G401.6 (cell line): ENCODE results near the gene SIGLEC6.
"Not testable (repeated sequence)": the region's sequence is repeated elsewhere in the genome, so short reads cannot be mapped to it uniquely, and the experiment has no call there.

Experiments
- FAIRE-seq: peaks from 2 replicates; lab custom pipeline; 2012; peaks lifted over from hg19 to GRCh38; lab: Jason Lieb, UNC

The SIGLEC6 gene

DNA sequence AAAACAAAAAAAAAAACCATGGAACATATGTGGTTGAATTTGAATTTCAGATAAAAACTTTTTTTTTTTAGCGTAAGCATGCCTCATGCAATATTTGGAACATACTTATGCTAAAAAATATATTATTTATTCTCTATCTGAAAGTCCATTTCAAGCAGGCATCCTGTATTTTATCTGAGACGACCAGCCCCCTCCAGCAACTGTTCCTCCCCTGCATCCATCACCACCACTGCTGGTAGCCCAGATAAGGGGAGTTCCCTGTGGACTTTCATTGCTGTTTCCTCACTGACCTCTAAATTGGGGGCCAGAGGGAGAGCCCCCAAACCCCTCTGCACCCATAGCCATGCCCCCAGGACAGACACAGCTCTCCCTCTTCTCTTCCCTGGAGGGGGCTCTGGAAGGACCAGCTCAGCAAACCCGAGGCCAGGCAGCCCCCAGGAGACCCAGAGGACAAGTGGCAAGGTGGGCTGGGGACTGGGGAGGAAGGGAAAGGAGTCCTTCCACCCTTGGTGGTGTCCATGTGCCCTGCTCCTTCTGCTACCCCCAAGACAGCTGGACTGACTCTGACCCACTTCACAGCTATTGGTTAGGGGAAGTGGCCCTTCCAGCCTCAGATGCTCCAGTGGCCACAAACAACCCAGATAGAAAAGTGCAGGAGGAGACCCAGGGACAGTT is 23.3 kb downstream of the SIGLEC6 start:
- FAIRE-seq: no peak

DNA sequence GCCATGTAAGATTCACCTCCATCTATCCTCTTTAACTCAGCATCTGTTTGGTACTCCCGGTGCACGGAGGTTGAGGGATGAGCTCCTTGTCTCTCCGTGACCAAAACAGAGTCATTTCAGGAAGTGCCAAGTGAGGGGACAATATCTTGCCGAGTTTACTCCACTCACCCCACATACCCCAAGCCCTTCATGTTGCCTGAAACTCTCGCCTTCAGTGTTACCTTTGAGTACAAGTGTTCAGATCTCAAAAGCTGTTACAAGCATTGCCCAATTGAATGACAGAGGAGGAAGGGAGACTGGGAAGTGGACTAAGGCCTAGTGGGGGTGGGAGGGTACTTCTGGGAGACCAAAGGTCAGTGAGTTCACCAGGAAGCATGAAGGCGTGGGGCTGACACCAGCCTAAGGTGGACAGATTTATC is 23.8 kb downstream of the SIGLEC6 start:
- no peak for FAIRE-seq

DNA sequence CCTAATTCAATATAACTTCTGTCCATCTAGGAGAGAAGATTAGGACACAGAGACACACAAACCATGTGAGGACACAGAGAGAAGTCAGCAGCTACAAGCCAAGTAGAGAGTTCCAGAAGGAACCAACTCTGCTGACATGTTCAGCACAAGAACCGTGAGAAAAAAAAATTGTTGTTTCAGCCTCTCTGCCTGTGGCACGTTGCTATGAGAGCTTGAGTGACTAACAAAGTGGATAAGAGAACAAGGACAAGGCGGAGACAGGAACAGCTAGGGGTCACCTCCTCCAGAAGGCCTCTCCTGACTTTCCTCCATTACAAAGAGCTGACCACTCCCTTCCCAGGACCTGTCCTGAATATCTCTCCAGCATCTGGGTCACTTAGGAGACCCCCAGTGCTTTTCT is 24.3 kb downstream of the SIGLEC6 start:
- FAIRE-seq: no peak

DNA sequence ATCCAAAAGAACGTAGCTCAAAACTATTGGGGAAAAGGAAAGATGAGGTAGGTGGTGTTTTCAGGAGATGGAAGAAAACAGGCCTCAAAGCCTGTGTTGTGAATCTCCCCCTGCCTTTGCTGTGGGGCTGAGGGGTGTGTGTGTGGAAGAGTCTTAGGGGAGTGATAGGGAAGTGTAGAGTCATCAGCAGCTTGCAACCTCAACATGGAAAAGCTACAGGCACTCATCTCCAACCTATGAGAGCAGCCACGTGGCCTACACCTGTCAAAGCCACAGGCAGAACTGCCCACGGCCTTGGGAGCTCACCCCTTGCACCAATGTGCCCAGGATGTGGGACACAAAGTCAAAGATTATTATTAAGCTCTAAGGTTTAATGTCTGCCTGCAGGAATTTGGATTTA is 25.6 kb downstream of the SIGLEC6 start:
- FAIRE-seq: no peak

DNA sequence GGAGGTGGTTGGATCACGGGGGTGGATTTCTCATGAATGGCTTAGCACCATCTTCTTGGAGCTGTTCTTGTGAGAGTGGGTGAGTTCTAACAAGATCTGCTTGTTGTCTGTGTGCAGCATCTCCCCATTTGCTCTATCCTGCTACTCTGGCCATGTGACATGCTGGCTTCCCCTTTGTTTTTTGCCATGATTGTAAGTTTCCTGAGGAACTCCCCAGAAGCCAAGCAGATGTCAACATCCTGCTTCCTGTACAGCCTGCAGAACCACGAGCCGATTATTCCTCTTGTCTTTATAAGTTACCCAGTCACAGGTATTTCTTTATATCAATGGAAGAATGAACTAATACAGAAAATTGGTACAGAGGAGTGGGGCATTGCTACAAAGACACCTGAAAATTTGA is 27.6 kb downstream of the SIGLEC6 start:
- no peak for FAIRE-seq

DNA sequence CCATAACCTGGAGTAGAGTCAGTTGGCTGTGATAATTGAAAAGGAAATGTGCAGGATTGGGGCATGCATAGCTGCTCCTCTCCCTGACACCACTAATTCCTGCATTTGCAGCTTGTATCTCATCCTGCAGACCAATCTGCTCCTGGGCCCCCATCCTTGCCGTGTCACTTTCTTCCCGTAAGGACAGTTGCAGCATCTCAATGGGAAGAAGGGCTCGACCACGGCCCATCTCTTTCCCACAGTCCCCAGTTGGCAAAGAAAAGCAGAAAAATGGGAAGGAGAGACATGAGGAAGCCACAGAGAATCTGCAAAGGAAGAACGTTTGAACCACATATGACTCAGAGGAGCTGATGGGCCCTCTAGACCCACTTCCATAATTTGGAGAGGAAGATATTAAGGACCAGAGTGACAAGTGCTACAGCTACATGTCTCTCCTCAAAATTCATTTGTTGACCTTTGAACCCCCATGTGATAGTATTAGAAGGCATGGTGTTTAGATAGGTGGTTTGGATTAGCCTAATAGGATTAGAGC is 28.1 kb downstream of the SIGLEC6 start:
- no peak for FAIRE-seq

DNA sequence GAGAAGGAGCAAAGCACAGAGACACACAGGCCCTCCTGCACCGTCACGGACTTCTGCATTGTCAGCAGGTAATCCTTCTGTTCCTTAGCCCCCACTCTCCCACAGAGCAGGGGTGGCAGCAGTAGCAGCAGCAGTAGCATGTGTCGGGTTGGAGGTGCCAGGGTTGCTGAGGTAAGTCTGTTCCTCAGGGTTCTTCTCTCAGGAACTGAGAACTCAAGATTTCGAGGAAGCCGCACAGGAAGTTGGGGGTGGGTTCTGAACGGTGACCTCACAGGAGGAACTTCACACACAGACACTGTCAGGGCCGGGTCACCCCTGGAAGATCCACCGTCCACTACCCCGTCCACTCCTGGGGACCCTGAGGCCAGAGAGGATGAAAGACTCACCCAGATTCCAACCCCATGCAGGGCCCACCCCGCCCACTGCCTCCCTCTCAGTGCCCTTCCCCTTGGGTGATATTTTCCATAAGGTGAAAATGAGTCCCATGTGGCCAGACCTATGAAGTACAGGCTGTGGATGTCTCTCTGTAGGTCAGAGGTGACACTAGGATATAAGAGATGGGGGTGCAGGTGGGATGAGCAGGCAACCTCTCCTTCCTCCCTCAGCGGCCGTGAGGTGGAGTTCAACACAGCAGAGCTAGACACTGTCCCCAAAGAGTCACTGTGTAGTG is 29.7 kb downstream of the SIGLEC6 start, which contains the start of gene SIGLEC12:
Gene SIGLEC12 (minus strand): TSS at position 207 of the 670 bp plus-strand sequence. CDS start 67 bp downstream, at position 140.
- no peak for FAIRE-seq

DNA sequence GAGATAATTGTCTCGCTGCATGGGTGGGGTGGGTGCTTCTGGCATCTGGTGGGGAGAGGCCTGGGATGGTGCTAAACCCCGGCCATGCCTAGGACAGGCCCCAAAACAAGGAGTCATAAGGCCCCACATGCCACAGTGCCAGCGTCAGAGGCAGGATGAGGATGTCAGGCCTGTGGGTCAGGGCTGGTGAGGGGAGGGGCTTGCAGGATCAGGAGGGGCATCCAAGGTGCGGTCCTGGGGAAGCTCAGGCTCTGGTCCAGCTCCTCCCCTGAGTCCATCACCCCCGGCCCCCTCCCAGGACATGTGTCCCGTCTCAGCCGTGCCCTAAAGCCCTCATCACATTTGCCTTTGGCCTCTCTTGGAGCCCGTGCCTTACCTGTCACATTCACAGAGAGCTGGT is 30.5 kb downstream of the SIGLEC6 start:
- not testable (repeated sequence) for FAIRE-seq

DNA sequence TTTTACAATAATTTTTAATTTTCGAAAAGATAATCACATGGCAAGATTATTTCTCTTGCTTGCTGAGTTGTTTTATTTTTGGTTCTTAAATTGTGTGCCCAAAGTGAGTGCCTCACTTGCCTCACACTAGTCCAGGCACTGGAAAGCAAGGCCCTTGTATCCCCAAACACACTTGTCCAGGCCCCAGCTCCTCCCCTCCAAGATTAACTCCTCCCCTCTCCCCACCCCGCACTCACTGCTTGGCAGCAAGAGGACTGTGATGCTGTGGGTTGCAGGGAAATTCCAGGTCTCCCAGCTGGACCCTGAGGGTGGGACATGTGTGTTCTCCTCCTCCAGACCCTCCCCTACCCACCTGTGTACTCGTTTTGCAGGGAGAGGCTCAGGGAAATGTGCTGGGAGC is 33.8 kb downstream of the SIGLEC6 start:
- FAIRE-seq: no peak

DNA sequence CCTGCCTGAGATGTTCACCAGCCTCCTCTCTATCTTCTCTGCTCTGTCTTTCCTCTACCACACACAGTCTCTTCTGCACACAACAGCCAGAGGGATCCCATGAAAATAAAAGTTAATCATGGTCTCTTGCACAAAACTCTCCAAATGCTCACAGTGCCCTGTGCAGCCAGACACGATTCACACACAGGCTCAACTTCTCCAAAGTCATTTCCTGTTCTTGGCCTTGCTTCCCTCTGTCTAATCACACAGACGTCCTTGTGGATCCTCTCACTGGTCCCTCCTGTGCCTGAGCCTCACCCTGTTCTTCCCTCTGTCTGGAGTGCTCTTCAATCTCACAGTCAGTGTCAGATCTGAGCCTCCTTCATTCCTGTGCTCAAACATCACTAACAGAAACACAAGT is 37.7 kb downstream of the SIGLEC6 start:
- no peak for FAIRE-seq

DNA sequence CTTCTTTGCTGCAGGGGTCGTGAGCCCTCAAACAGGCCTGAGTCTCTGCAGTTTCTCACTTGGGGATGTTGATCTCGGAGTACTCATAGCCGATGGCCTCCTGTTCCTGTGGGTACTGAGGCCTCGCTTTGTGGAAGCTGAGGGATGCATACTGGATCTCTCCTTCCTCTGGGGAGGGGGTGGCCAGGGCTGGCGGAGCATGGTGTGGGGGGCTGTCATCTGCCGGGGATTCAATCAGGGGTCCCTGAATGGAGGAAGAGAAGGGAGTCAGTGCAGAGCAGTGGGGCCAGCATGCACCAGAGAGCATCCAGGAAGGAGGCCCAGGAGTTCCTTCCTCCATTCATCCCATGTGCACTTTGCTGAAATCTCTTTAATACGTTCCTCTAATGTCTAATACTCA is 39.9 kb downstream of the SIGLEC6 start:
- FAIRE-seq: no peak

DNA sequence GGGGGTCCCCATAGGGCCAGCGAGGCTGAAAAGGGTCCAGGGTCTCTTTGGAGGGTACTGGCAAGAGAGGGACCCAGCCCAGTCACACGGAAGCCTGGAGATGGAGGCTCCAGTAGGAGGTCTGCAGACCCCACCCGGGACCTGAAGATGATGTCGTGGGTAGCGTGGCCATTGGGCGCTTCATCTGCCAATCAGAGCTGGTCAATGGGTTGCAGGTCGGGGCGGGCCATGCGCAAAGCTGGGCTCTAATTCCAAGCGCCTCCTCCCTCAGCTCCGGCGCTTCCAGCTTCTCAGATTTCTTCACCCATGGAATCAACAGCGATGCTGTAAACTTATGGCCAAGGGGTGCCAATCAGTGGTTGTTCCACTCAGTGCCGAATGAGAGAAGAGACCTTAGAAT is 40.8 kb downstream of the SIGLEC6 start:
- FAIRE-seq: no peak

DNA sequence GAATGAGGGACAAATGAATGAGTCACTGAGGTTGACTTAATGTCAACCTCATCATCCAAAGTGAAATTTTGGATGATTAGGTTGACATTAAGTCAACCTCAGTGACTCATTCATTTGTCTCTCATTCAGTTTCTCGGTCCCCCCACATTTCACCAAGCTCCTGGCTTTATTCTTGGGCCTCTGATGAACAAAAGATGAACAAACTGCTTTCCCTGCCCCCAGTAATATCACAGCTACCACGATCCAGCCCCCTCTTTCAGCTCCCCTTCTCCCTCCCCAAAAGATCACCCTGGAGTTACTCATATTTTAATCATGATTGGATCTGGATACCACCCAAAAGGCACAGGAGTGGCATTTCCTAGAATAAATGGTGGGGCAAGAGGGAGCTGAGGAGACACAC is 42.4 kb downstream of the SIGLEC6 start:
- no peak for FAIRE-seq

DNA sequence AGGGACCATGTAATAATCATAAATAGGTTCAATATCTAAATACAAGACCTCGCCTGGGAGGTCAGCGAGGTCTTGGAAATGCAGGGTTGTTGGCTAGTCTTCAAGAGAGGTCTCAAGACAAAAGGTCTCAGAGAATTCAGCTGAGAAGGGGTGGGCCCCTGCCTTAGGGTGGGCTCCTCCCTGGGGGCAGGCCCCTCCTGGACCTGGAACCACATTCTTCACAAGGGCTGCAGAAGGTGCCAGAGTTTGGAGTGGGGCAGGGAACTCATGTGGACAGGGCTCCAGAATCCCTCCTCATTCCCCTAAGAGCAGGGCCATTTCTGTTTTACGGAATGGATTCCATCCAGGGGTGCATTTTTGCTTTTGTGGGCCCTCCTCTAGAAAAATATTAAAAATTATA is 43.0 kb downstream of the SIGLEC6 start:
- no peak for FAIRE-seq

DNA sequence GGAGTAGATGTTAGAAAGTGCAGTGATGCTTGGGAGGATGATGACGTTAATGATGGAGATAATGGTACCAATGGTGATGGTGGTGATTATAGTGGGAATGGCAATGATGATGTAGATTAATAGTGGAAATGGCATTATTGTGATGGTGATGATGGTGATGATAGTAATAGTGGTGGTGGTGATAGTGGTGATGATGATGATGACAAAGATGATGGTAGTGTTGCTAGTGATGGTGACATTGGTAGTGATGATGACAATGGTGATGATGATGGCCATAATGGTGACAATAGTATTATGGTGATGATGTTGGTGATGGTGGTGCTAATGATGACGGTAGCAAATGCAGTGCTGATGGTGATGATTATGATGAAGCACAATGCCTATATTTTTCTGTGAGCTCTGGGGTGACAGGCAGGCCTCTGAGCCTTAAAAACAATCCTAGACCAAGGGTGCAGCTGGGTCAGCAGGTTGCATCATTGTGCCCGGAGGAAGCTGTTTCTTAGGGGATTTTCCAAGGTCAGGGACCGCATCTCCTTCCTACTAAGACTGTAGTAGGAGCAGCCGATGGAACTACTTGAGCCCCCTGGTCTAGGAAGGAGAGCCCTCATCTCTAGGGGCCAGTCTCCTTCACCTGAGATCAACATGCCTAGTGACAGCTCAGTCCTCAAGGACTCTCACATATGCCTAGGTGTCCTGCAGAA is 45.4 kb downstream of the SIGLEC6 start:
- no peak for FAIRE-seq

DNA sequence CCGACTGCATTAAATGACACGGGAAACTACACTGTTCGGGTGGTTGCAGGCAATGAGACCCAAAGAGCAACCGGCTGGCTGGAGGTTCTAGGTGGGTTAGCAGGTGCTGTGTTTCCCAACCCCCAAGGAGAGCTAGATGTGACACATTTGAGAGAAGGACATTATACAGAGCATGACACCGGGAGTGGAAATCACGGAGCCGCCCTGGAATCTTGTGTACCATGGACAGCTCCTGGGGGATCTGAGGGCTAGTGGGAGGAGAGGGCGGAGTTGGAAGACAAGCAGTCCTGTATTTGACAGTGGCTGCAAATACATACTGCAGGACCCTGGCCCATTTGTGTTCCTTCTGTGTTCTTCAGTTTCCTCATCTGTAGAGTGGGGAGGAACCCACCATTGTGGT is 50.9 kb downstream of the SIGLEC6 start:
- no peak for FAIRE-seq

DNA sequence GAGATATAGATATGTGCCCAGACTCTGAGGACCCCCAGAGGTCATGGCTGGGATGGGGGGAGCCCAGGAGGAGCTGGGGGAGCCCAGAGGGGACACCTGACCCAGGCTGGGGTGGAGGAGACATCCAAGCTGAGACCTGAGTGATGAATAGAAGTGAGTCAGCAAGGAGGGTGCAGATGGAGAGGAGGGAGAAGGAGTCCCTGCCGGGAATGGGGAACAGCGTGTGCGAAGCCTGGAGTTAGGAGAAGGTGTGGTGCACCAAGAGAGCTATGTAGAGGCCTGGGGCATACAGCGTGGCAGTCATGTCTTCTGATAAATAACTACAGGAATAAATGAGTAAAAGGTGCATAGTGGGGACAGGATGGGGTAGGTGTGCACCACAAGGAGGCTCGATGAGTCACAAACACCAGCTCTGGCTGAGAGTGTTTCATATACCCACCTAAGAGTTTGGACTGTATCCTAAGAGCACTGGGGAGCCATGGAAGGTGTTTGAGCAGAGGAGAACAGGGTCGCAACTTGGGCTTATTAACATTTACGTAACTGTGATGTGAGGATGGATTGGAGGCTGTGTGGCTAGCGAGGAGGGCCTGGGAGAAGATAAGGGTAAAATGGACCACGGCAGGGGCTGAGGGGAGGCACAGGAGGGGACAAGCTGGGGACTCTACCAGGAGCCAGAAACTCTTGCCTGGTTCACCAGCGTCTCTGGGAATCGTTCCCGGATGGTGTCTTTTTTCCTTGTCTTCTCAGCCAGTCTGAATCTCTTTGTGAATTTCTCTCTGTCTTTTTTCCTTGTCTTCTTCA is 51.7 kb downstream of the SIGLEC6 start:
- no peak for FAIRE-seq

DNA sequence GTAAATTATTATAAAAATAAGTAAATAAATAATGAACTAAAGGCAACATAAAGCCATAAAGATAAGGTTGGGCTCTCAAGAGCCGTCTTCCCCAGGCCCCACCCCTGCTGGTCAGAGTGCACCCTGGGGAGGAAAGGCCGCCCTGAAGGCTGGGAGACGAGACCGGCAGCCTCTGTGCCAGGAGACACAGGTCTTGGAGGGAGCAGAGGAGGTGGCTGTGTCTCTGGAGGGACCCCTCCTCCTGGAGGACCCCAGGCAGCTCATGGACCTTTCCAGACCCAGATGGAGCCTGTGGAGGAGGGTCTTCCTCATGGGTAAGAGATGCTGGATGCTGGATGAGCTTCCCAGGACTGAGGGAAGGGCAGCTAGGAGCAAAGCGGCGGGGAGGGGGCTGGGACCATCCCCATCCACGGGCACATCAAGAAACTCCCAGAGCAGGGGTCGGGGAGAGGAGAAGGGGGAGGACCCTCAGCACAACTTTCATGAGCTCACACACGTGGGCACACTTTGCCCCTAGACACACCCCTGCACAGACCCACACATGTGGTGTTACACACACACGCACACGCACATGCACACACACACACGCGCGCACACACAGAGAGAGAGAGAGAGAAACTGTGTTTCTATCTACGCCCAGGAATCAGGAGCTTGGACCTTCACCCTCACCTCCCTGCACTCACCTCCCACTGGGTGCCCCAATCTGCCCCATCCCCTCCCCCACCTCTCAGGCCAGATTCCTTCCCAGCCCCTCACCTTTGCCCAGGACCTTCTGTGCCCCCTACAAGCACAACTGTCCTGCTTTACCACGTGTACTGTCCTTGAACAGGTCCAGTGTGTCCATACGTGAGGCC is 52.9 kb downstream of the SIGLEC6 start, which contains the start of gene CEACAM18:
Gene CEACAM18 (plus strand): TSS at position 159 of the 854 bp plus-strand sequence.
- FAIRE-seq: no peak

DNA sequence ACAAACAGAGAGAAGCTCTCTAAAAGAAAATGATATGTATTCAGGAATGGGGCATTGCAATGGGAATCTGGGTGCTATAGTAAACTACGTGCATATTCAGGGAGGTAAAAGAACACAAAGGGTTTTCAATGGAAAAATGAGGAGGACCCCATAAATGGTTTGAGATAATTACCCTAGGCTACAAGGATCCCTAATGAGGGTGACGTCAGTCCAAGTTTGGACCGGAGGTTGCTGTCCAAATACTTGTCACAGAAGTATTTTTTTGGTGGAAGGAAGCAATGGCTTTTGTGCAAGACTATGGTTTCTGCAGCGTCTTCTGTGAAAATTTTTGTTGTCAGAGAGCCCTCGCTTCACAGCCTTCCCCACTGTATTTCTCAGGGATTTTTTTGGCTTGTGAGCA is 54.1 kb downstream of the SIGLEC6 start:
- FAIRE-seq: no peak

DNA sequence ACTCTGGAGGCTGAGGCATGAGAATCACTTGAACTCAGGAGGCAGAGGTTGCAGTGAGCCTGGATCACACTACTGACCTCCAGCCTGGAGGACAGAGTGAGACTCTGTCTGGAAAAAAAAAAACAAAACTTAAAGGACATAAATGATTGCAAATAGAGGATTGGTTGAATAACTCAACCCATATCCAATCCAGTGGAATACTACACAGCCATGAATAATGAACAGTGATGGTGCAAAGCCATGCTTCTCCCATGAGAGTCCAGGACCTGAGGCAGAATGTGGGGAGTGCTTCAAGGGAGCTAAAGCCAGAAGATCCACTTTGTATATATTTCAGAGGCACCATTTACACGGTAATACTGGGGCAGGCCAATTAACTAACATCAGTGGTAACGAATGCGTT is 55.3 kb downstream of the SIGLEC6 start:
- FAIRE-seq: no peak

DNA sequence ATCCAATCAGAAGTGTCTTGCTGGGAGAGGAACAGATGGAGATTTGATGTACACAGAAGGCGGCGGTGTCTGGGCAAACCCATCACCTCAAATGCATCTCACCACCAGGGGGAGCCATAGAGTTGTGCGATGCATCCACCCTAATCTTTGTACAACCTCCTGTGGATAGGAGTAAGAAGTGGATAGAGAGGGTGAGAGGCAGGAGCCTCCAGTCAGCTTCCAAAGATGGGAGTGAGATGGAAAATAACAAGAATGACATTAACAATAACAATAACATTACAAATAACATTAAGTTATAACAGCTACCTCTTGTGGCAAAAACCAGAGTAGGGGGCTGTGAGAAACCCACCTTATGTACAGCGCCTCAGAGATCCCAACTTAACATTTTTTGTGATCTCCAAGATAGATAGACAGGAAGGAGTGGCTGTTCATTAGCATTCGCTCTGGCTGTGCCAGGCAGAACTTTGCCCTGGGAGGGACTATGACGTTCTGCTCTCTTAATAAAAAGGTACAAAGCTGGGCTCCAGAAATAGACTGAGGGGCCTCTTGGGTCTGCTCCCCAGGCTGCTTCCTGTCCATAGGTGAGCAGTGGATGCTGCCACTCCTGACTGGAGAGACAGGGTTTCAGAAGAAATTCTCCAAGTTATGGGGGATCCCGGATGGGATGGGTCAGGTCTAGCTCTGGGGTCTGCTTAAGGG is 58.3 kb downstream of the SIGLEC6 start:
- FAIRE-seq: no peak
